AG09319 (cell line): ENCODE data around the gene FGGY.

Source experiments
- DNase-seq: peaks from one replicate; pipeline ENCODE4 v3.0.0-alpha.2; 2010; ENCODE audit warnings: low read depth; ENCODE audit errors: extremely low read depth
- TF ChIP-seq, protein P1 (sequence below): IDR thresholded peaks from 2 replicates; pipeline ENCODE4 v1.5.1; 2011; ENCODE audit warnings: low read depth, mild to moderate bottlenecking, inconsistent platforms, low read length, moderate library complexity

The FGGY gene

DNA sequence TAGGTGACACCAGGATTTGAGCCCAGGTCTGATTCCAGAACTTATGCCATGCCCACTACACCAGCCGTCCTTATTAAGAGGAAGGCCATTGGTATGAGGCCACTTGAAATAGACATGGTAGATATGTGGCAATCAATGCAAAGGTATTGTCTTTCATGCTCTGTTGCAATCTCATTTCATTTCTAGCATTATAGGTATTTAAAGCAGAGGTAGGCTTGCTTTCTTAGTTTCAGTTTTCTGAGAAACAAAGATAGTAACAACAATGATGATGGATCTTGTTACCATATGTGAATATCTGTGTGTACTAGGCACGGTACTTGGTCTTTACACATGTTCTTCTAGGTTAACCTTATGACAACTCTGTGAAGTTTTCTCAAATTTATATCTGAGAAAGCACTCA, 113.1 kb downstream of the FGGY start:
- TF ChIP-seq, protein P1, sequence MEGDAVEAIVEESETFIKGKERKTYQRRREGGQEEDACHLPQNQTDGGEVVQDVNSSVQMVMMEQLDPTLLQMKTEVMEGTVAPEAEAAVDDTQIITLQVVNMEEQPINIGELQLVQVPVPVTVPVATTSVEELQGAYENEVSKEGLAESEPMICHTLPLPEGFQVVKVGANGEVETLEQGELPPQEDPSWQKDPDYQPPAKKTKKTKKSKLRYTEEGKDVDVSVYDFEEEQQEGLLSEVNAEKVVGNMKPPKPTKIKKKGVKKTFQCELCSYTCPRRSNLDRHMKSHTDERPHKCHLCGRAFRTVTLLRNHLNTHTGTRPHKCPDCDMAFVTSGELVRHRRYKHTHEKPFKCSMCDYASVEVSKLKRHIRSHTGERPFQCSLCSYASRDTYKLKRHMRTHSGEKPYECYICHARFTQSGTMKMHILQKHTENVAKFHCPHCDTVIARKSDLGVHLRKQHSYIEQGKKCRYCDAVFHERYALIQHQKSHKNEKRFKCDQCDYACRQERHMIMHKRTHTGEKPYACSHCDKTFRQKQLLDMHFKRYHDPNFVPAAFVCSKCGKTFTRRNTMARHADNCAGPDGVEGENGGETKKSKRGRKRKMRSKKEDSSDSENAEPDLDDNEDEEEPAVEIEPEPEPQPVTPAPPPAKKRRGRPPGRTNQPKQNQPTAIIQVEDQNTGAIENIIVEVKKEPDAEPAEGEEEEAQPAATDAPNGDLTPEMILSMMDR, result no peak
- no peak for DNase-seq

DNA sequence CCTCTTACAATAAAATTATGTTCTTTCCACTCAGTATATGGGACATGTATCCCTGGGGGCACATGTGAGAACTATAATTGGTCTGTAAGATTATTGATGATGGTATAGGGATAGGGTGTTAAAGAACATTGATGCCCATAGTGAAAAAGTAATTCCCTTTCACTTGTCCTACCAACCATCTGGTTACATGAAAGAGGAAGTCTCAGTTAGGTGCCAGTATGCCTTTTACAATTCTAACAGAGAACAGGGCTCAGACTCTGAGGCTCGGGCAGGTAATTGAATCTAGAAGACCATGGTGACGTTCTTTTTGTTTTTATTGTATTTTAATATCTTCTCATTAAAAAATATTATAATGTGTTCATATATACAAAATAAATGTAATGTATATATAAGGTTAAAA, 113.6 kb downstream of the FGGY start:
- DNase-seq, result no peak
- TF ChIP-seq, protein P1, result no peak

DNA sequence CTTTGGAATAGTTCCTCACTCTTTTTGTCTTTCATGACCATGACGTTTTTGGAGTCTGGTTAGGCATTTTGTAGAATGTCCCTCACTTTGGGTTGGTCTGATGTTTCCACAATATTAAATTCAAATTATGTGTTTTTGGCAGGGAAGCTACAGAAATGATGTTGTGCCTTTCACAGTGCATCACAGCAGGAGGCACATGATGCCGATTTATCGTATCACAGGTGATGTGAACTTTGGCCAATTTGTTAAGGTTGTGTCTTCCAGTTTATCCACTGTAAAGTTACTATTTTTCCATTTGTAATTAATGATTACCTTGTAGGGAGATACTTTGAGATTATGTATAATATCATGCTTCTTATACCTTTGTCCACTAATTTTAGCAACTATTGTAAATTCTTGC, 114.3 kb downstream of the FGGY start:
- TF ChIP-seq, protein P1, result no peak
- no peak for DNase-seq

DNA sequence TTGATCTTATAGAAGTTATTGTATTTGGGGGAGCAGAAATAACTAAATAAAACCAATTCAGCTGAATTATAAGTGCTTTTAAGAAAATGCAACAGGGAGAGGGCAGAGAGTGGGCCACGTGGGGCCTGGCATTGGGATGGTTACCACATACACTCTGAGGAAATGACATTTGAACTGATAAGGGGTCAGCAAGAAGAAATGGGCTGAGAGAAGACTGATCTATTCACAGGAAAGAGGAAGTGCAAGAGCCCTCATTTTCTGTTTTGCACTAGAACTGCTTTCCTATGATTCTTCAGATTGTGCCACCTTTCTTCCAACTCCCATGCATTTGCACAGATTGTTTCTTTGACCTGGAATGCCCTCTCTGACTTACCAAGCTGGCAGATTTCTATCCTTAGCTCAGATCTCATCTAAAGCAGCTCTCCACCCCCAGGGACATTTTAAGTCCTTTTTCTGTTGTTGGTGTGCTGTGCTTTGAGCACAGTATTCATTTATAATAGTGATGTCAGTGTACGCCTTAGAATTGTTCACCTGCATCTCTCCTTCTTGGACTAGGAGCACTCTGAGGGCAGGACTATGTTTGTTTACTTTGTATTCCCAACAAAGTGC, 115.9 kb downstream of the FGGY start:
- TF ChIP-seq, protein P1, result no peak
- DNase-seq, result no peak

DNA sequence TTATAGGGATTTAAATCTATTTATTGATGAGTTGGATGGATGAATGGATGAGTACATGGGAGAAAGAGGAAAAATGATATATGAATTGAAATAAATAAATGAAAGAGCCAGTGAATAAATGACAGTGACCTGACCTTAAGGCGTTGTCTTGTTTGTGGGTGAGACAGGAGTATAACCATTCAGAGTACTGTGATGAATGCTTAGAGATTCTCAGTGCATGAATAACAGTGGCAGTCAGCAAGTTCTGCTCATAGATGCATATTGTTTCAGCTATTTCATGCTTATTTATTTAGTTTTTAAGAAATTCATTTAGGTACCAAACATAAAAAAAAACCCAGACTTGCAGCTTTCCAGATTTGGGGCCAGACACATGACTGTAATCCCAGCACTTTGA, 116.4 kb downstream of the FGGY start:
- no peak for DNase-seq
- TF ChIP-seq, protein P1, result no peak

DNA sequence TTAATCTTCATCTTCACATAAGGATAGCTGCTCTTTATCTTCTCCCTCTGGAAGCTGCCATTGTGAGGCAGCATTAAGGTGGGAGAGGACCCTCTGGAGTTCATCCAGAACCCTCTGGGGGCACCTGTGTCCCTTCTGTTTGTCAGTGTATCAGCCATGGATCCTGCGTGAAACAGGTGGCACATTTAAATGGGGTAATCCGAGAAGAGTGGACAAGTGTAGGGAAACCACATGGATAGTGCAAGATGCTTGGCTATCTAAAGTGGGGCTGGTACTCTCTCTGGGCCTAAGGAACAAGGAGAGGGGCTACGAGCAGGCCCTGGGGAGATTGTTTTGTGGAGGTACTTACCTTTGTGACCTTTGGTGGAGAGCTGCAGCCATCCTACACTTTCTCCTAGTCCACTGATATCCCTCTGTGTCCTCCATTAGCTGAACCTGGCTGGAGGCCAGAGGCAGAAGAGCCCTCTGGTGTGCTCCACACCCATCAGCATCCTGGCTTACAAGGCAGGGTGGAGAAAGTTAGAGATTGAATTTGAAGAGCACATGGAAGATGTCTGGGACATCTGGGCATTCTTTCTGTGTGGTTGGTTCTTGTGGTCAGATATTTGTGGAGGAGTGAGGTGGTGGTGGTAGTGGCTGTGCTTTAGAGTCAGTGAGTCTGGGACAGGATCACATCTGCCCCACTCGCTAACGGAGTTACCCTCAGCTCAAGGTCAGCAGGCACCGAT, 117.7 kb downstream of the FGGY start:
- no peak for DNase-seq
- TF ChIP-seq, protein P1, result no peak

DNA sequence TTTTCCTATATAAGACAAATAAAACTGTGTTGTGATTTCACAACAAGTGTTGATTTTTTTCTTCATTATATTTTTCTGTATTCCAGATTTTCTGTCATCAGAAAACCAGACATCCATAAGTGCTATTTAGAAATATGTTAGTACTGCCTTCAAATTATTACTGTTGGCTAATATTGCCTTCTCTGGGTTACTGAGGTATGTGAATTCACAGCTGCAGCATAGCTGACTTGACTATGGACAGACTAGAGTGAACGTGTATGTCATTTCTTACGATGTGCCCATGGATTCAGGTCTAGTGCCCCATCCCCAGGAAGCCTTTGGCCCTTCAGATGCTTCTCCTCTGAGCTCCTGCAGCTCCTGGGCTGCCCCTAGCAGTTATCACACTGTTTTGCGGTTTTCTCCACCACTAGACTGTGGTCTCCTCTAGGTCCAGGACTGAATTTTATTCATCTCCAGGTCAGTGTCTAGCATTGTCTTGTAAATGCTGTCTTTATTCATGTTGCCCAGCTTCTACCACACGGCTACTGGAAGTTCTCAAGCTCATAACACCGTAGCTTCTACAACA, 118.5 kb downstream of the FGGY start:
- TF ChIP-seq, protein P1, result no peak
- no peak for DNase-seq
